ENCODE results near the gene SLC39A7. TPM values are rescaled to one million over a fixed set of nuclear protein-coding genes. Genes with fewer than 3 reads are reported as not detected.
A peak's percentile ranks its signal among the peaks of the same experiment; 100 is the strongest.

Gene SLC39A7
- total and polyA plus RNA-seq, 2 of the 13 experiments (the other 11 are each of a cell fraction or from before 2014, with no cell fraction given): 142 to 229 TPM

DNA sequence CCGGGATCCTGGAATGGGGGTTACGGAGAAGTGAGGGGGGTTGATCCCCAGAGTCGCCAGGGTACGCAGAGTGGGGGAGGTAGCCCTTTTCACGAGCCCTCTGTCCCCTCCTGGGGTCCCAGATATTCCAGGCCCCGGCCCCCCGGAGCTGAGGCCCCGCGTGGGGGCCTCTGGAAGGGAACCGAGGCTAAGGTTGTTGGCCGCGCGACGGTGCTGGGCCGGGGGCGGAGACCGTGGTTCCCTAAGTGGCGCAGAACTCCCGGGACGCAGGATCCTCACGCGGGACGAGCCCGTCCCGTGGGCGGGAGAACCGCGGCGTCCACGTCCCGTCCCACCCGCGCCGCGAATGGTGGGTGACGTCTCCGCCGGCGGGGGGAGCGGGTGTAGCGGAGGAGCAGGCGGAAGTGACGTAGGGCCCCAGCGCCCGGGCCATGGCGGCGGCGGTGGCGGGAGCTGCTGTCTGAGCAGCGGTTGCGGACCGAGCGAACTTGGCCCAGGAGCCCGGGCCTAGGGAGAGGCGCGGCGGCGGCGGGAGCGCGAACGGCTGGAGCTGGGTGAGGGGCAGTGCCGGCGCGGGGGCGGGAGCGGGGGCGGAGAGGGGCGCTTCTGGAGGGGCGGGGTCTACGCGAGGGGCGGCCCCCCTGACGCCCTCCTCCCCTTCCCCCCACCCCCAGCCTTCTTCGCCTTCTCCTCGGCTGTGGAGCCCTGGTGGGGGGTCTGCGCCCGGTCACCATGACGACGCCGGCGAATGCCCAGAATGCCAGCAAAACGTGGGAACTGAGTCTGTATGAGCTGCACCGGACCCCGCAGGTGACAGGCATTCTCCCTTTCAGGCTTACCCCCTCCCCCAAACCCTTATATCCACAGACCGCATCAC is 7.7 kb downstream of the SLC39A7 start, which contains the start of gene RING1 (continued):
- no peak for TF ChIP-seq REPIN1 (CRISPR knock-in tag; IDR thresholded peaks at IDR 0.05; ENCODE audit: borderline replicate concordance, low read depth)
- TF ChIP-seq CAMTA2 (CRISPR knock-in tag; IDR thresholded peaks at IDR 0.05; ENCODE audit: borderline replicate concordance): peak; percentile 76
- 0 out of 2 replicates have a peak, but pooled peaks have one; percentile 17 for TF ChIP-seq SIX4 (CRISPR knock-in tag; IDR thresholded peaks at IDR 0.05)
- TF ChIP-seq, protein P1, sequence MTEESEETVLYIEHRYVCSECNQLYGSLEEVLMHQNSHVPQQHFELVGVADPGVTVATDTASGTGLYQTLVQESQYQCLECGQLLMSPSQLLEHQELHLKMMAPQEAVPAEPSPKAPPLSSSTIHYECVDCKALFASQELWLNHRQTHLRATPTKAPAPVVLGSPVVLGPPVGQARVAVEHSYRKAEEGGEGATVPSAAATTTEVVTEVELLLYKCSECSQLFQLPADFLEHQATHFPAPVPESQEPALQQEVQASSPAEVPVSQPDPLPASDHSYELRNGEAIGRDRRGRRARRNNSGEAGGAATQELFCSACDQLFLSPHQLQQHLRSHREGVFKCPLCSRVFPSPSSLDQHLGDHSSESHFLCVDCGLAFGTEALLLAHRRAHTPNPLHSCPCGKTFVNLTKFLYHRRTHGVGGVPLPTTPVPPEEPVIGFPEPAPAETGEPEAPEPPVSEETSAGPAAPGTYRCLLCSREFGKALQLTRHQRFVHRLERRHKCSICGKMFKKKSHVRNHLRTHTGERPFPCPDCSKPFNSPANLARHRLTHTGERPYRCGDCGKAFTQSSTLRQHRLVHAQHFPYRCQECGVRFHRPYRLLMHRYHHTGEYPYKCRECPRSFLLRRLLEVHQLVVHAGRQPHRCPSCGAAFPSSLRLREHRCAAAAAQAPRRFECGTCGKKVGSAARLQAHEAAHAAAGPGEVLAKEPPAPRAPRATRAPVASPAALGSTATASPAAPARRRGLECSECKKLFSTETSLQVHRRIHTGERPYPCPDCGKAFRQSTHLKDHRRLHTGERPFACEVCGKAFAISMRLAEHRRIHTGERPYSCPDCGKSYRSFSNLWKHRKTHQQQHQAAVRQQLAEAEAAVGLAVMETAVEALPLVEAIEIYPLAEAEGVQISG (CRISPR knock-in tag; IDR thresholded peaks at IDR 0.05): peak; percentile 89
- TF ChIP-seq, protein P2, sequence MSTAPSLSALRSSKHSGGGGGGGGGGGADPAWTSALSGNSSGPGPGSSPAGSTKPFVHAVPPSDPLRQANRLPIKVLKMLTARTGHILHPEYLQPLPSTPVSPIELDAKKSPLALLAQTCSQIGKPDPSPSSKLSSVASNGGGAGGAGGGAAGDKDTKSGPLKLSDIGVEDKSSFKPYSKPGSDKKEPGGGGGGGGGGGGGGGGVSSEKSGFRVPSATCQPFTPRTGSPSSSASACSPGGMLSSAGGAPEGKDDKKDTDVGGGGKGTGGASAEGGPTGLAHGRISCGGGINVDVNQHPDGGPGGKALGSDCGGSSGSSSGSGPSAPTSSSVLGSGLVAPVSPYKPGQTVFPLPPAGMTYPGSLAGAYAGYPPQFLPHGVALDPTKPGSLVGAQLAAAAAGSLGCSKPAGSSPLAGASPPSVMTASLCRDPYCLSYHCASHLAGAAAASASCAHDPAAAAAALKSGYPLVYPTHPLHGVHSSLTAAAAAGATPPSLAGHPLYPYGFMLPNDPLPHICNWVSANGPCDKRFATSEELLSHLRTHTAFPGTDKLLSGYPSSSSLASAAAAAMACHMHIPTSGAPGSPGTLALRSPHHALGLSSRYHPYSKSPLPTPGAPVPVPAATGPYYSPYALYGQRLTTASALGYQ (CRISPR knock-in tag; IDR thresholded peaks at IDR 0.05): peak; percentile 47; the same call in 1 of the 2 replicates
- TF ChIP-seq FOXK2 (IDR thresholded peaks at IDR 0.05): no peak
- TF ChIP-seq ZNF788 (CRISPR knock-in tag; IDR thresholded peaks at IDR 0.05; ENCODE audit: borderline replicate concordance): peak; percentile 94
- 0 out of 2 replicates have a peak, but pooled peaks have one; percentile 37 for TF ChIP-seq CHD2 (IDR thresholded peaks at IDR 0.05; ENCODE audit: low read depth, low read length)
- peak; percentile 99 for TF ChIP-seq RBFOX2 (IDR thresholded peaks at IDR 0.05; ENCODE audit: low read depth, low read length)
- TF ChIP-seq, protein P3, sequence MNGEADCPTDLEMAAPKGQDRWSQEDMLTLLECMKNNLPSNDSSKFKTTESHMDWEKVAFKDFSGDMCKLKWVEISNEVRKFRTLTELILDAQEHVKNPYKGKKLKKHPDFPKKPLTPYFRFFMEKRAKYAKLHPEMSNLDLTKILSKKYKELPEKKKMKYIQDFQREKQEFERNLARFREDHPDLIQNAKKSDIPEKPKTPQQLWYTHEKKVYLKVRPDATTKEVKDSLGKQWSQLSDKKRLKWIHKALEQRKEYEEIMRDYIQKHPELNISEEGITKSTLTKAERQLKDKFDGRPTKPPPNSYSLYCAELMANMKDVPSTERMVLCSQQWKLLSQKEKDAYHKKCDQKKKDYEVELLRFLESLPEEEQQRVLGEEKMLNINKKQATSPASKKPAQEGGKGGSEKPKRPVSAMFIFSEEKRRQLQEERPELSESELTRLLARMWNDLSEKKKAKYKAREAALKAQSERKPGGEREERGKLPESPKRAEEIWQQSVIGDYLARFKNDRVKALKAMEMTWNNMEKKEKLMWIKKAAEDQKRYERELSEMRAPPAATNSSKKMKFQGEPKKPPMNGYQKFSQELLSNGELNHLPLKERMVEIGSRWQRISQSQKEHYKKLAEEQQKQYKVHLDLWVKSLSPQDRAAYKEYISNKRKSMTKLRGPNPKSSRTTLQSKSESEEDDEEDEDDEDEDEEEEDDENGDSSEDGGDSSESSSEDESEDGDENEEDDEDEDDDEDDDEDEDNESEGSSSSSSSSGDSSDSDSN (CRISPR knock-in tag; IDR thresholded peaks at IDR 0.05): peak; percentile 74; the same call in 1 of the 2 replicates
- TF ChIP-seq PAWR (CRISPR knock-in tag; IDR thresholded peaks at IDR 0.05; ENCODE audit: borderline replicate concordance): no peak
- TF ChIP-seq, protein P4, sequence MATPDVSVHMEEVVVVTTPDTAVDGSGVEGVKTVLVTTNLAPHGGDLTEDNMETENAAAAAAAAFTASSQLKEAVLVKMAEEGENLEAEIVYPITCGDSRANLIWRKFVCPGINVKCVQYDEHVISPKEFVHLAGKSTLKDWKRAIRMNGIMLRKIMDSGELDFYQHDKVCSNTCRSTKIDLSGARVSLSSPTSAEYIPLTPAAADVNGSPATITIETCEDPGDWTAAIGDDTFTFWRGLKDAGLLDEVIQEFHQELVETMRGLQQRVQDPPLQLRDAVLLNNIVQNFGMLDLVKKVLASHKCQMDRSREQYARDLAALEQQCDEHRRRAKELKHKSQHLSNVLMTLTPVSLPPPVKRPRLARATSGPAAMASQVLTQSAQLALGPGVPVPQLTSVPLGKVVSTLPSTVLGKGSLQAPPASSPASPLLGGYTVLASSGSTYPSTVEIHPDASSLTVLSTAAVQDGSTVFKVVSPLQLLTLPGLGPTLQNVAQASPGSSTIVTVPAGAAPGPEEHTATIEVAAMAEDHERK (CRISPR knock-in tag; IDR thresholded peaks at IDR 0.05; ENCODE audit: low read depth): peak; percentile 45; the same call in 1 of the 2 replicates
- peak; percentile 69 for TF ChIP-seq BRD4 (CRISPR knock-in tag; IDR thresholded peaks at IDR 0.05)
- TF ChIP-seq NCOA5 (CRISPR knock-in tag; IDR thresholded peaks at IDR 0.05): no peak
- peak; percentile 74 for TF ChIP-seq ZNF768 (CRISPR knock-in tag; IDR thresholded peaks at IDR 0.05)
- TF ChIP-seq CEBPB (IDR thresholded peaks at IDR 0.05; ENCODE audit: borderline replicate concordance, low read depth, low read length): no peak
- no peak; the same call in 1 of the 2 replicates for TF ChIP-seq JDP2 (CRISPR knock-in tag; IDR thresholded peaks at IDR 0.05; ENCODE audit: borderline replicate concordance)
- 0 out of 2 replicates have a peak, but pooled peaks have one; percentile 29 for TF ChIP-seq ZSCAN12 (CRISPR knock-in tag; IDR thresholded peaks at IDR 0.05)
- peak; percentile 56; the same call in 1 of the 2 replicates for TF ChIP-seq ZNF431 (CRISPR knock-in tag; IDR thresholded peaks at IDR 0.05; ENCODE audit: borderline replicate concordance, low read depth)
- peak; percentile 80 for TF ChIP-seq CBX5 (CRISPR knock-in tag; IDR thresholded peaks at IDR 0.05; ENCODE audit: borderline replicate concordance)
- TF ChIP-seq EHMT2 (IDR thresholded peaks at IDR 0.05; ENCODE audit: borderline replicate concordance, low read depth, low read length): no peak
